Glomerular visceral epithelial cell (primary cell): ENCODE data around the gene ATP1A2.

Source experiments
- DNase-seq: peaks from one replicate; pipeline ENCODE4 v3.0.0-alpha.2; 2016; ENCODE audit errors: extremely low spot score

Gene ATP1A2

DNA sequence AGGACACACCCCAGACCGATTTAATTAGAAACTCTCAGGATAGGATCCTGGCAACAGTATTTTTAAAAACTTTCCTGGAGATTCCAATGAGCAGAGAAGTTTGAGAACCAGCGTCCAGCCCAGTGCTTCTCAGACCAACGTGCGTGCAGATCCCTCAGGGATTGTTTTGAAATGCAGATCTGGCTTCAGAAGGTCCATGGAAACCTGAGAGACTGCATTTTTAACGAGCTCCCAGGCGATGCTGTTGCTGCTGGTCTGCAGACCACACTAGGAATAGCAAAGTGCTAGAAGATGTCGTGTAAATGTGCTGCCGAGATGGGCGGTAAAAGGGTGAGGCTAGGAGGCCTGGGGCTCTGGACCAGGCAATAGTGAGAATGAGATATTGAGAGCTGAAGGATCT is 56.4 kb downstream of the ATP1A2 start:
- no peak for DNase-seq

DNA sequence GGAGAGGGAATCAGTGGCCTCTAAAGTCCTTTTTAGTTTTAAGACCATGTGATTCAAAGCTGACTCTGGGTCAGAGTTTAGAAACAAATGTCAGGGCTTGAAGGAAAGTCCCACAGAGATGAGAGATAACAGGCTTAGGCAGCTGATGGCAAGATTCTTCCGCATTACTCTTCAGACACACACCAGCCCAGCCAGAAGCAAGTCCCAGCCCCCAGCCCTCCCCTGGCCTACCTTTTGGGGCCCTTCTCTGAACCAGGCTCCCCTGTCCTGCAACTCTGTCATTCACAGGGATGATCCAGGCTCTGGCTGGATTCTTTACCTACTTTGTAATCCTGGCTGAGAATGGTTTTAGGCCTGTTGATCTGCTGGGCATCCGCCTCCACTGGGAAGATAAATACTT is 61.7 kb downstream of the ATP1A2 start:
- no peak for DNase-seq

DNA sequence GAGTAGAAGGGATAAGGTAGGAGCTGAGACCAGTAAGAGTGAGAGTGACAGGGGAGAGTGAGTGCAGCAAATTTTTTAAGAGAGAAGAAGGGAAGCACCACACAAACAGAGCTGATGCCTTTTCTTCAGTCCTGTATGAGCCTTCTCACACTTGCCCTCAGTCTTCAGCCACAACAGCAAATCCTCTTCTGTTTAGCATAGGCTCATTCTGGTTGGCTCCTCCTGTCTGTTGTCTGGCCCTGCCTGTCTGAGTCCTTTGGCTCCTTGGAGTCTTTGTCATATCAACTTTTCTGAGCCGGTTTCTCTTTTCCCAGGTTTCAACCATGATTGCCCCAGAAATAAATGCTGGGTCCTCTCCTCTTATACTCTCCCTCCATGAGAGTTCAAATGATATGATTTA is 62.1 kb downstream of the ATP1A2 start:
- no peak for DNase-seq

DNA sequence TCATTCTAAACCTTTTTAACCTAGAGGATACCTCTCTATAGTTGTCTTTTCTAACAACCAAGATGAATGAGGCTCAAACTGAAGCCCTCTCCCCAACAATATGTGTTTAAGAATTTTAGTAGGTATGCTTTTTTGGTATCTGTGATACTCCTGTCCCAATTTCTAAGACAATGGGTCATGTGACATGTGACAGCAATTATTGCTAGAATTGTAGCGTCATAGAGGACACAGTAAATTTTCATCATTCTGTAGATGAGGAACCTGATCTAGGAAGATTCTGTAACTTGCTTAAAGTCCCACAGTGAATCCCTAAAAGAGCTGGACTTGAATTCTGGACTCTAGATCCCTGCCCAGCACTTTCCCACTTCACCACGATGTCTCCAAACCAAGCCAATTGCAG is 63.2 kb downstream of the ATP1A2 start:
- DNase-seq: no peak

DNA sequence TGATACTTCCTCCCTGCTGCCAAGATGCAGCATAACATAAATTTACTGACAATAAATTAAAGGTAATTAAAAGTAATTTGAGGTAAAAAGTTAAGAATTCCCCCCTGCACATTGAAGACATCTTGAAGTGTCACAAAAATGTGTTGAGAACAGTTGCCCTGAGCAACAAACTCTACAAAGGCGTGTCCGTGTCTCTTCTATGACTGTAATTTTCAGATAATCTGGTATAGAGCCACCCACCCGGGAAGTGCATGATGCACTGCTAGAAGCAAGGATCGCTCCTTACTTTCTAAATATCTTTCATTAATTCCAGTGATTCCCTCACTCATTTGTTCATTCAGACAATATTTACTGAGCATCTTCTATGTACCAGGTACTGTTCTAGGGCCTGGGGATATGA is 63.8 kb downstream of the ATP1A2 start:
- DNase-seq: no peak

DNA sequence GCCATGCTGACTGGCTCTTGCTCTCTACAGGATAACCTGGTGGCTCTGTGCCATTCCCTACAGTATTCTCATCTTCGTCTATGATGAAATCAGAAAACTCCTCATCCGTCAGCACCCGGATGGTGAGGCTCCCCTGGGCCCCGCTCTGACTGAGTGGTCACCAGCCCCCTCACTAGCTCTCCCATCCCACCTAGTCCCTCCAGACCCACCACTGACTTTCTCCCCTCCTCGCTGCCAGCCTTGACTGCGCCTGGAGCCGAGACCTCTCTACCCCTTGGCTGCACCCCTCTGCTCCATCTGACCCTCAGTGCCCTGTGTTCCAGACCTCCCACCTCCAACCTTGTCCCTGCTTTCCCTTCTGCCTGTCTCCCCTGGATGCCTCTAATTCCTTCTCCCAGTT is 70.7 kb downstream of the ATP1A2 start:
- no peak for DNase-seq

DNA sequence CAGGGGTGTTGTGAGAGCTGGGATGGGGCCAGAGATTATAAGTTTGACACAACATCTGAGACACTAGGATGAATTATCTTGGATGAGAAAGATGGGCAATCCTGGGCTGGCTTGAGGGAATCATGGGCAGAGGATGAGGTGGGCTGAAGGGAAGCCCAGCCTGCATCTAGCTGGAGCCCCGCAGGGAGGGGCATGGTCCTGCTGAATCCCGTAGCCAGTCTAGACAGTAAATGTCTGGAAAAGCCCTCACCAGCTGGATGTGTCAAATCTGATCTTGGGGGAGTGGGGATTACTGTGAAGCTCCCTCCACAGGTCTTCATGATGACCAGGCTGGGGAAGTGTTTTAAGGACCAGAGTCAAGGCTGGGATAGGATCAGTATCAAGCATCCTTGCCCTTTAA is 71.2 kb downstream of the ATP1A2 start:
- DNase-seq: no peak

DNA sequence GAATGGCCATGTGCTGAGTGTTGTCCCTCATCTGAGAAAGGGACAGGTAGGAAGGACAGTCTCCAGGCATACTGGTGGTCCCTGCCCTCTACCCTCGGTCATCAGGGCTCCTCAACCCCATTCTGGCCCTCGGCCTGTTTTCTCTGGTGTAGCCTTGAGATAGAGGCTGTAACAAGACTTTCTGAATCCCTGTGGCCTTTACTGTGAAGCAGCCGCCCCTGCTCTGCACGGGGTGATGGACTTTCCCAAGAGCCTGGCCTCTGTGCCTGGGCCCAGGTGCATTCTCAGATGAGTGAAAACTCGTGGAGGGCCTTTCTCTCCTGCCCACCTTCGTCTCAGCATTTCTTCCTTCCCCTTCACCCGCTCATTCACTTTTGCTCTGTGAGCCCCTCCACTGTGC is 71.8 kb downstream of the ATP1A2 start:
- no peak for DNase-seq

DNA sequence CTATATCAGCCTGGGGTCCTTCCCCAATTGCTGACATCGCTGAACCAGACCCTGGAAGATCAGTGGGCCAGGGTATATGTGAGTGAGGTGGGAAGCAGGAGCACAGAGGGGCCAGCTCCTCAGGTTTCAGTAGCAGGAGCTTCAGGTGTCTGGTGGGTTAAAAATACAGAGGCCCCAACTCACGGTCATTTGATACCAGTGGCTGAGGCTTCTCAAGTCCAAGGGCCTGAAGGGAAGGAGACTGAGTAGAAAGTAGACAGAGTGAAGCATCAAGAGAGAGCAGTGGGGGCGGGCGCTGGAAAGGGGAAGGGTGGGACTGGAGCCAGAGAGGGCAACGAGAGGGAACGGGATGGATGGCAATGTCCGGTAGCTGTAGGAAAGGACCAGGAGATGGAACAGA is 72.8 kb downstream of the ATP1A2 start:
- no peak for DNase-seq

DNA sequence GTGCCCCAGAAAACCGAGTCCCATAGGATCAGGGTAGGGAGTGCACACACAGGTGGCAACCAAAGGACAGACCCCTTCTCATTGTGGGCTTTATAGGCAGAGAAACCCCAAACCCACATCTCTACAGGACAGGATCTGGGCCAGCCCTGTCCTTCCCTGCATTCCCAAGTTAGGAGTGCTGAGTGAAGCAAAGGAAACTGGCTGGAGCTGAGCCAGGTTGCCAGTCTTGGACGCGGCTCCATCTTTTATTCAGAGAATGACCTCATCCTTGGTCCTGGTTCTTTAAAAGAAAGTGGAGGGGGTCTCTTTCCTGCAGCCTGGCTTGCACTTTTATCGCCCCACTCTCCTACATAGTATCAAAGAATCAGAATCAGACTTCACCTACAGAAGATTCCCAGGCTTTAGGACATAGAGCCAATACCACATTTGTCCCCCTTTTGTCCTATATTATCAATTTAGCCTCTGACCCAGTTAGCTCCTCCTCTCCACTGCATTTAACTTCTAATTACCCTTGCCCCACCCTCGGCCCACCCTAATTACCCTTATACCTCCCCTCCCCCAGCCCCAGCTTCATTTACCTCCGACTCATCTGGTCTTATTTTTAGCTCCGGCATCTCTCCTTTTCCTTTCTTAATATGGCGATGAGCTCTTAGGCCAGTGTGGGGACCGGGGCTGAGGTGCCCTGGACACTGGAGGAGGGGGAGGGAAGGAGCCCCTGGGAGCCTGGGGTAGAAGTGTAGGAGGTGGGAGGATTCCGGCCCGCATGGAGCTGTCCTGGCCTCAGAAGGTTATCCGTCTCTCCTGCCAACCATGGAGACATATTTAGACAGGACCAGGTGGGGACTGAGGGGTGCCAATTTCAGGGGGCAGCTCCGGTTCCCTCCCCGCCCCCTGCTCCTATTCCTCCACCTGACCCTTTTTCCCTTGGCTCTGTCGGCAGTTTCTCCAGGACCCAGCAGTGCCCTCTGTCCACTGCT is 74.4 kb downstream of the ATP1A2 start, which contains the start of gene CASQ1:
Gene CASQ1, plus strand, starts transcription at position 927 of the 977 bp plus-strand sequence. CDS start 177 bp downstream, outside the sequence.
- DNase-seq: peak; percentile 44

DNA sequence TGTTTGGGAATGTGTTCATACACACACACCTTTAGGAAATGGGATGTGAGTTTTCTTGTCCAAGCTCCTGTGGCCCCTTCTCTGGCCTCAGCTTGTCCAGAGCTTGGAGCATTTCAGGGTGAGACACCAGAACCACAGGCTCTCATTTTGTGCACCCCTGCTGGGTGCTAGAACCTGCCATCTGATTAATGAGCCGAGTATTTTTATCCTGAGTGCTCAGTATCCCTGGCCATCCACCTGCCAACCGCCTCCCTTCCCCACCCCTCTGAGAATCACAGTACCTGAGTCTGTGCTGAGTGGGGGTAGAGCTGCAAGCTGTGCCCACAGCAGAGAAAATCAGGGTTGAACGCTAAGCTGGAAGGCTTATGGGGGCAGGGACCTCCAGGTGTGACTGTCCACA is 76.2 kb downstream of the ATP1A2 start:
- no peak for DNase-seq

DNA sequence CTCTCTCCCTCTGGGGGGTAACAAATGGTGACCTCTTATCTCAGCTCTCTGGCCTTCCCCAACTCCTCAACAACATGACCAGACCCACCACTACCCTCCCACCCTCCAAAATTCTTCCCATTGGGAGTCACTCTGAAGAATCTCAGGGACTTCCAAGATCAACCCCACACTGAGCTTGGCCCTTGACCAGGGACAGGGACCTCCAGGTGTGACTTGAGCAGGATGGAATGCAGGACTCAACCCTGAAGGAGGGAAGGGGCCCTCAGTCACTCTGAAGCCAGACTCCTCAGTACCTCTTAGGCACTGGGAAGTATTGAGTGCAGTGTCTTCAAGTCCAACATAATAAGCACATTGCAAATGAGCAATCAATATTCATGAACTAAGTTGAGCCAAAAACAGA is 76.7 kb downstream of the ATP1A2 start:
- peak; percentile 63 for DNase-seq
